Karpas-422 (cell line): ENCODE data around the gene MYH9. TPM values are rescaled to one million over a fixed set of nuclear protein-coding genes. Genes with fewer than 3 reads are reported as not detected.

ENCODE experiments used
- DNase-seq: peaks from one replicate; pipeline ENCODE4 v3.0.0-alpha.2; 2015
- H2AFZ ChIP-seq: fragments of 200-600 bp; sonication (generic); 2 replicates; pipeline ENCODE4 v1.6.1; 2014; ENCODE audit warnings: antibody characterized with exemption, low read length, mixed read lengths
- H3K27ac ChIP-seq: fragments of 200-600 bp; sonication (generic); 2 replicates; pipeline ENCODE4 v1.5.1; 2014; ENCODE audit warnings: mild to moderate bottlenecking, low read length, moderate library complexity
- H3K27me3 ChIP-seq: fragments of 200-600 bp; sonication (generic); 2 replicates; pipeline ENCODE4 v1.6.1; 2014; ENCODE audit warnings: low read length, mixed read lengths
- H3K36me3 ChIP-seq: fragments of 200-600 bp; sonication (generic); 2 replicates; pipeline ENCODE4 v1.6.1; 2014; ENCODE audit warnings: low read length, mixed read lengths; ENCODE audit not compliant: insufficient read depth
- H3K4me1 ChIP-seq: fragments of 200-600 bp; sonication (generic); 2 replicates; pipeline ENCODE4 v1.6.1; 2014; ENCODE audit warnings: mild to moderate bottlenecking, low read length, mixed read lengths
- H3K4me2 ChIP-seq: fragments of 200-600 bp; sonication (generic); 2 replicates; pipeline ENCODE4 v1.6.1; 2014; ENCODE audit warnings: low read length, low read depth, mild to moderate bottlenecking; ENCODE audit not compliant: poor library complexity, severe bottlenecking
- H3K4me3 ChIP-seq: fragments of 200-600 bp; sonication (generic); 2 replicates; pipeline ENCODE4 v1.5.1; 2014; ENCODE audit warnings: mild to moderate bottlenecking, antibody characterized with exemption, low read length, mixed read lengths
- H3K79me2 ChIP-seq: fragments of 200-600 bp; sonication (generic); 2 replicates; pipeline ENCODE4 v1.6.1; 2014; ENCODE audit warnings: mild to moderate bottlenecking, low read length, mixed read lengths
- H3K9ac ChIP-seq: fragments of 200-600 bp; sonication (generic); 2 replicates; pipeline ENCODE4 v1.6.0; 2014; ENCODE audit warnings: low read length
- H3K9me2 ChIP-seq: fragments of 200-600 bp; sonication (generic), shearing (Covaris generic); replicated peaks from 2 replicates; pipeline ENCODE4 v1.6.0; 2014; ENCODE audit warnings: mild to moderate bottlenecking, low read length, moderate library complexity; ENCODE audit not compliant: insufficient read depth
- H3K9me3 ChIP-seq: fragments of 300-700, 200-600 bp; sonication (generic); 2 replicates; pipeline ENCODE4 v1.6.1; 2014; ENCODE audit warnings: low read length, mixed read lengths
- H4K20me1 ChIP-seq: fragments of 200-600 bp; sonication (generic); 2 replicates; pipeline ENCODE4 v1.6.1; 2014; ENCODE audit warnings: mild to moderate bottlenecking, antibody characterized with exemption, low read length, low read depth; ENCODE audit not compliant: insufficient read depth
- total RNA-seq: library from RNA; depleted of rRNA; stranded (reverse); fragments of >200 nt; shearing (Covaris generic); gene quantifications from 2 replicates; pipeline ENCODE4 v1.2.3, GENCODE V29; 2014; ENCODE audit warnings: low replicate concordance

Gene MYH9
- total RNA-seq, 1 experiment from 2014 or later, result 57.5 TPM

DNA sequence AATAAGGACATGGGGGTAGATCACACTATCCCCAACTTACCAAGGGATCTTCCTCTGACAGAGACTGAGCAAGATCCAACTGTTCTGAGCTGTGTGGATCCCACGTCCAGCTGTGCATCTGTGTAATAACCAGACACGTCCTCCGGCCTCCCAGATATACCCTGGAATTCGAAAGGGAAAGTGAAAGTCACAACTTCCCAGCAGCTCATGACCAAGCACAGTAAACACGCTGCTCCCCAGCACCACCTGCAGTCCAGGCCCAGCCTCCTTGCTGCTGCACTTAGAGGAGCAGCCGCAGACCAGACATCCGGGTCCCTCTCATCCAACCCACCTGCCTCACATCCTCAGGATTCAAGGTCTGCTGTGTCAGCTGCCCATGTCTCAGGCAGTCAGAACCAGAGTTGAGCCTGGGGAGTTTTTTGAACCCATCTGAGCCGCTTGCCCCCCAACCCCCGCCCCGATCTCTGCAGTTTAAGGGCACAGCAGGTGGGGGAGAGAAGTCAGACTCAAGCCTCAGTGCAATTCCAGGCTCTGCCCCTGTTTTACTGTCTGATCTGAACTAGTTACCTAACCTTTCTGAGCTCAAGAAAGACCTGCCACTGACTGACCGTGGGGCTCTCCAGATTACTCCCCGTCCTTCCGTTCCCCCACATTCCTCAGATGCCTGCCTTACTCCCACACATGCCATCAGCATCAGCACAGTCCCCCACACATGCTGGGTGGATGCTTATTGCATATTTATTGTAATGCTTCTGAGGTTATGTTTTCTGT lies 148.2 kb downstream of the MYH9 start, which contains the start of gene APOL2:
TSS of gene APOL2 (minus strand) at position 127 of the 771 bp plus-strand sequence. CDS start 6,365 bp downstream, outside the sequence.
- Histone ChIP-seq H3K9ac (peak within 1 kb of the TSS; percentile 80), H3K27me3 (no peaks in the 10 kb centered on the region; the same call in 1 of the 2 replicates), H4K20me1 (no peaks in the 10 kb centered on the region), H3K4me2 (peak within 1 kb of the TSS; percentile 96), H3K9me3 (no peaks in the 10 kb centered on the region), H3K9me2 (no peaks in the 10 kb centered on the region), H3K4me1 (peaks cover 19% of the 10 kb centered on the region), H3K27ac (no peak within 1 kb of the TSS), H3K4me3 (peak within 1 kb of the TSS; percentile 86), H3K36me3 (0 out of 2 replicates have a peak, but pooled peaks cover 6% of the 10 kb centered on the region), H3K79me2 (peaks cover 32% of the 10 kb centered on the region), H2AFZ (peak within 1 kb of the TSS; percentile 94)
- peak; percentile 92 for DNase-seq

DNA sequence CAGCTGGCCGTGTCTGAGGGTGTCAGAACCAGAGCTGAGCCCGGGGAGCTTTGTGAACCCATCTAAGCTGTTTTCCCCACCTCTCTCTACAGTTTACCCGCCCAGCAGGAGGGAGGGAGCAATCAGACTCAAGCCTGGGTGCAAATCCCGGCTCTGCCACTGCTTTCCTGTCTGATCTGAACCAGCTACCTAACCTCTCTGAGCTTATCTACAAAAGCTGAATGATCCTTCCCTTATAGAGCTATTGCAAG lies 148.7 kb downstream of the MYH9 start:
- Histone ChIP-seq H3K27me3 (no peaks in the 10 kb centered on the region; the same call in 1 of the 2 replicates), H3K27ac (no peak overlapping the region), H3K9me3 (no peaks in the 10 kb centered on the region), H3K79me2 (peaks cover 32% of the 10 kb centered on the region), H2AFZ (peak overlapping the region; percentile 94), H3K4me1 (peaks cover 19% of the 10 kb centered on the region), H3K4me2 (peak overlapping the region; percentile 96), H3K4me3 (peak overlapping the region; percentile 86), H4K20me1 (no peaks in the 10 kb centered on the region), H3K36me3 (0 out of 2 replicates have a peak, but pooled peaks cover 6% of the 10 kb centered on the region), H3K9me2 (no peaks in the 10 kb centered on the region), H3K9ac (peak overlapping the region; percentile 80)
- peak; percentile 65 for DNase-seq

DNA sequence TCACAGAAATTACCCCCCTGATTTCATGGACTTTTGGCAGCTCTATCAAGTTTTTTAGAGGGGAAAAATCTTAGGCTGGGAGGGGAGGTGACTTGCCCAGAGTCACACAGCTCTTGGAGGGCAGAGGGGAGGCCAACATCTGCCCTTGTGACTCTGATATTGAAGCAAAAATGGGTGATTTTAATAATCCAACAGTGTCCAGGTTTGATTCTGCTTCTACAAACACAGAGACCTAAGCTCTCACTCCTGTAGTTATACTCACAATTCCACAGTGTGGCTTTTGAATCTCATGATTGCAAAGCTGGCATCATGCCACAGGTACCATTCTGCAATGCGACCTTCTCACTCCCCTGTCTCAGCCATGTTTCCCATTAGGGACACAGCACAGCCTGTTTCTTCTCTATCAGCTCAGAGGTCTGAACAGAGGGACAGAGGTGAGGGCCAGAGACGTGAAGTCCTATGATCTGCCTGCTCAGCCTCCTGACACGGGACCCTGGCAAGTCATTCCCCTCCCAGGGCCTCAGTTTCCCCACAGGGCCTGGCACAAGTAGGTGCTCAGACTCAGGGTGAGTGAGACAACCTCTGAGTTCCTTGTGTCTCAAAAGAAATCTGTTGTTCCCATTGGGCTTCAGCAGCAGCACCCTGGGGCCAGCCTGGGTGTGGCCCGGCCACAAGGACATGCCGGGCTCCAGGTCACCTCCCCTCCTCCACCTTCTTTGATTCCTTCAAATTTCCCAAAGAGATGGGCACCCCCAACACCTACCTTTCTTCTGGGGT lies 149.2 kb downstream of the MYH9 start:
- H3K4me3 ChIP-seq, result peak overlapping the region; percentile 86
- H2AFZ ChIP-seq, result peak overlapping the region; percentile 94
- no peaks in the 10 kb centered on the region for H3K9me3 ChIP-seq
- H3K4me1 ChIP-seq, result peaks cover 19% of the 10 kb centered on the region
- H3K36me3 ChIP-seq, result 0 out of 2 replicates have a peak, but pooled peaks cover 6% of the 10 kb centered on the region
- no peak for DNase-seq
- H4K20me1 ChIP-seq, result no peaks in the 10 kb centered on the region
- peaks cover 32% of the 10 kb centered on the region for H3K79me2 ChIP-seq
- H3K4me2 ChIP-seq, result peak overlapping the region; percentile 96
- no peaks in the 10 kb centered on the region for H3K9me2 ChIP-seq
- H3K27ac ChIP-seq, result no peak overlapping the region
- no peaks in the 10 kb centered on the region; the same call in 1 of the 2 replicates for H3K27me3 ChIP-seq
- H3K9ac ChIP-seq, result peak overlapping the region; percentile 80

DNA sequence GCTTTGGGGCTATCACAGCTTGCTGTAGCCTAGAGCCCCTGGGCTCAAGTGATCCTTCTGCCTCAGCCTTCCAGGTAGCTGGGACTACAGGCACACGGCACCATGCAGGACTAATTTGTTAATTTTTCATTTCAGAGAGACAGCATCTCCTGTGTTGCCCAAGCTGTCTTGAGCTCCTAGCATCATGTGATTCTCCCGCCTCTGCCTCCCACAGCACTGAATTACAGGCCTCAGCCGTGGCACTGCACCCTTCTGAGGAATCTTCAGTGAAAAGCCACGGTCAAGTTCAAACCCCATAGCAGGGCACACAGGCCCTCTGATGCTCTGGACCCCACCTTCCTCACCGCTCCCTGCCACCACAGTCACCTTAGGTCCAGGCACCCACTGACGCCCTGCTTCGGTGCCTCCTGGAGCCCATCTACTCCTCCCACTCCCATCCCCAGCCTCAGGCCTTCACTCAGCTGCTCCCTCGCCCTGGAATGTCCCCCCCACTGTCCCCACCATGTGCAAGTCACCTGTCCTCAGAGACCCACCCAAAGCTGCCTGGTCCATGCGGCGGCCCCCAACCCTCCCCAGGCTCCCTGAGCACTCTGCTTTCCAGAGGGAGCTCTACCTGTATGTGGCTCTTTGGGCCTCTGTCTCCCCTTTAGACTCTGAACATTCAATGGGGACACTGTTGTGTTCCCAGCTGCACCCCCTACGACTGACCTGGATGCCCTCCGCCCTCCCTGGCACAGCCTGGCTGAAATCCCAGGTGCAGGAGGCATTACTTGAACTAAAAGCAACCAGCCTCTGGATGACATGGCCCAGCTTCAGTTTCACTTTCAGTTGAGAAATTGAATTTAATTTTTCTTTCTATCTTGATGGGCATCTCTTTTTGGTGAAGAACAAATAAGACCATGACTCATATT lies 150.1 kb downstream of the MYH9 start:
- Histone ChIP-seq H3K9me2 (no peaks in the 10 kb centered on the region), H2AFZ (no peak overlapping the region), H3K4me2 (peak overlapping the region; percentile 96), H3K9ac (peak overlapping the region; percentile 80), H3K36me3 (0 out of 2 replicates have a peak, but pooled peaks cover 6% of the 10 kb centered on the region), H3K4me1 (peaks cover 19% of the 10 kb centered on the region), H3K27ac (no peak overlapping the region), H4K20me1 (no peaks in the 10 kb centered on the region), H3K79me2 (peaks cover 32% of the 10 kb centered on the region), H3K4me3 (peak overlapping the region; percentile 86), H3K27me3 (no peaks in the 10 kb centered on the region; the same call in 1 of the 2 replicates), H3K9me3 (no peaks in the 10 kb centered on the region)
- no peak for DNase-seq

DNA sequence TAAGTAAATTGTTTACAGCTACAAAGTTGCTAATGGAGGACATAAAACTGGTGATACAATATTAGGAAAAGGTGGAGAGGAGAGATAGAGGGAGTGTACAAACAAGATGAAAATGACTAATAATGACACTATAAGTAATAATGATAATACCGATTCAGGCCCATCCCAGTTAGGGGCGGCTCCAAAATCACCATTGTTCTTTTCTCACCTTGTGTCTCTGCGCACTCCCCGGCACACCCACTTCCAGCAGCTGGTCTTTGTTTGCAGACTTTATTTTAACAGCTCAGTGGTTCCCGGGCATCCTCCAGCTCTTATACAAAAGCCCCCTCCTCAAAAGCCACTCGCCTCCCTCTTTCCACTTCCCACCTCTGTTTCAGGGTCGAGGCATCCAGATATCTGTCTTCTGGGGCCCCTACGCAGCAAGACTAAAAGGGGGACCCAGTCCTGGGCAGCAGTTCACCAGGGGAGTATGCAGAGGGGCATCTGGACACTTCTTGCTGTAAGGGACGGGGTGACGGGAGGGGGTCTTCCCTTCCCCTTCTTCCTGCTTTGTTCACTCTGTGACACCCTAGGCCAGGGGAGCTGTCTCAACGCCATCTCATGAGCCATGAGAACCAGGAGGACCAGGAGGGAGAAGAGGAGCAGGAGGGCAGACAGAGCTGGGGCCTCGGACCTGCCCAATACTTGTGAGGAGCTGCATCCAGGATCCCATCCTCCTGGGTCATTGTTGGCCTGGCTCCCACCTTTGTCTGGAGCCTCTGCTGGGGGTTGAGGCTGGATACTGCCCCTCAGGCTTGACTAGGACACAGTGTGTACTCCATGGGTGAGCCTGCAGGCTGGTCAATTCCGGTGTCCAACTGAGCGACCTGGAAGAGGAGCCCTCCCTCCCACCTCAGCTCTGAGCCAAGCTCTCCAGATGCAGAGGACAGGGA lies 151.1 kb downstream of the MYH9 start:
- Histone ChIP-seq H3K9me2 (no peaks in the 10 kb centered on the region), H3K36me3 (0 out of 2 replicates have a peak, but pooled peaks cover 6% of the 10 kb centered on the region), H3K27me3 (no peaks in the 10 kb centered on the region), H4K20me1 (no peaks in the 10 kb centered on the region), H2AFZ (no peak overlapping the region), H3K9me3 (no peaks in the 10 kb centered on the region), H3K27ac (no peak overlapping the region), H3K4me2 (no peak overlapping the region), H3K4me1 (peaks cover 19% of the 10 kb centered on the region), H3K9ac (no peak overlapping the region), H3K4me3 (no peak overlapping the region), H3K79me2 (peaks cover 32% of the 10 kb centered on the region)
- no peak for DNase-seq

DNA sequence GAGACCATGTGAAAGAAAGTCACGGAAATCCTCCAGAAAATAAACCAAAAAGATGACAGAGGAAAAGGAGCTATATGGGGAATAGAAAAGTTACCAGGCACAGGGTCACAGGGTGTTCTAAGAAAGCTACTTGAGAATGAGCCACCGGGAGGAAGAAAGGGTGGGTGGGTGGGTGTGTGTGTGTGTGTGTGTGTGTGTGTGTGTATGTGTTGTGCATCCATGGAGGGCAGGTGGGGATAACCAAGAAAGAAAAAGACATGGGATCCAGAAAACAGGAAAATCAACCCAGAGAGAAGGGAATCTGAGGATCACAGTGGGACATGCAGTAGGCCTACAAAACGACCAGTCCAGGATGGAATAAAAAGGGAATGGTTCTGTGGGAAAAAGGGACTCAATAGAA lies 152.2 kb downstream of the MYH9 start:
- H3K9me2 ChIP-seq, result no peaks in the 10 kb centered on the region
- H3K4me2 ChIP-seq, result no peak overlapping the region
- H3K27ac ChIP-seq, result no peak overlapping the region
- H3K9me3 ChIP-seq, result no peaks in the 10 kb centered on the region
- H3K4me1 ChIP-seq, result peaks cover 19% of the 10 kb centered on the region
- 0 out of 2 replicates have a peak, but pooled peaks cover 6% of the 10 kb centered on the region for H3K36me3 ChIP-seq
- H3K4me3 ChIP-seq, result no peak overlapping the region
- no peak for DNase-seq
- no peak overlapping the region for H2AFZ ChIP-seq
- no peak overlapping the region for H3K9ac ChIP-seq
- peaks cover 32% of the 10 kb centered on the region for H3K79me2 ChIP-seq
- H3K27me3 ChIP-seq, result no peaks in the 10 kb centered on the region
- no peaks in the 10 kb centered on the region for H4K20me1 ChIP-seq

DNA sequence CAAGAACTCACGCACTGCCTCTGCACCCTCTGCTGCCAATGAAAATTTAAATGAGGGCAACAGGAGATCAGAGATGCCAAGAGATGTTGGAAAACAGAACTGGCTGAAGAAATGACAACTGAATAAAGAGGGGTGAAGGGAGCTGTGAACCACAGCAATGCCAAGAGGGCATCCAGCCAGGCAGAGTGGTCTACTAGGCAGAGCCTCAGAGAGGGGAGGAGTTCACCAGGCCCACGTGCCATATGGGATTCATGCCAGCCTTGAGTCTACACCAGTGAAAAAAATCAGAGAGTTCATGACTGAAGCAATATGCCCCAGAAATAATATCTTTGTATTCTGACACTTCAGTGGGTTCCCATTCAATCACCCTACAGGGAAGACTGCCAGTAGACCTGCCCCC lies 152.8 kb downstream of the MYH9 start:
- no peak overlapping the region for H3K4me2 ChIP-seq

More for the DNA sequence above, 152.8 kb downstream of the MYH9 start:
- H2AFZ ChIP-seq, result no peak overlapping the region
- no peaks in the 10 kb centered on the region for H3K9me3 ChIP-seq
- no peaks in the 10 kb centered on the region for H4K20me1 ChIP-seq
- no peak for DNase-seq
- H3K36me3 ChIP-seq, result 0 out of 2 replicates have a peak, but pooled peaks cover 6% of the 10 kb centered on the region
- H3K9ac ChIP-seq, result no peak overlapping the region
- H3K9me2 ChIP-seq, result no peaks in the 10 kb centered on the region
- no peaks in the 10 kb centered on the region for H3K27me3 ChIP-seq
- peaks cover 18% of the 10 kb centered on the region for H3K4me1 ChIP-seq
- H3K27ac ChIP-seq, result no peak overlapping the region
- peaks cover 32% of the 10 kb centered on the region for H3K79me2 ChIP-seq
- no peak overlapping the region for H3K4me3 ChIP-seq
